ENCODE results near the gene CRIM1.

GRCh38 chr2:36476411-36476810, 120.8 kb downstream of the CRIM1 start:
- no peak for TF ChIP-seq CTCF (IDR thresholded peaks at IDR 0.05 in 8 of 11, conservative IDR thresholded peaks at IDR 0.05 in 3 of 11)
- TF ChIP-seq POLR2A (IDR thresholded peaks at IDR 0.05): no peak
- TF ChIP-seq POLR2AphosphoS5 (IDR thresholded peaks at IDR 0.05): no peak

Measured in spleen (tissue), 7 donors.